Measurements from ENCODE around the gene DENND1C. TPM values are rescaled to one million over a fixed set of nuclear protein-coding genes. Genes with fewer than 3 reads are reported as not detected.
A peak's percentile ranks its signal among the peaks of the same experiment; 100 is the strongest.

DENND1C gene
- total and polyA plus RNA-seq, 9 of the 15 experiments (the other 6 are each of a cell fraction or from before 2014, with no cell fraction given) = 0.03 to 1.2 (median 0.32) TPM; not detected in 1

- TF ChIP-seq ASH1L (IDR thresholded peaks at IDR 0.05; ENCODE audit: borderline replicate concordance, low read depth, partially characterized antibody) (peak; percentile 99), GTF2B (IDR thresholded peaks at IDR 0.05; ENCODE audit: extremely low read depth, insufficient read length) (no peak), RBM15 (IDR thresholded peaks at IDR 0.05; ENCODE audit: insufficient read depth, low read length) (no peak), MAFK (IDR thresholded peaks at IDR 0.05; ENCODE audit: low read length) (no peak; the same call in 1 of the 2 replicates), POU5F1 (IDR thresholded peaks at IDR 0.05; ENCODE audit: borderline replicate concordance, low read depth, low read length, partially characterized antibody) (no peak), RBM25 (IDR thresholded peaks at IDR 0.05; ENCODE audit: low read depth, low read length, severe bottlenecking) (peak; percentile 93), ZNF174 (CRISPR knock-in tag; IDR thresholded peaks at IDR 0.05) (no peak), ETV5 (CRISPR knock-in tag; IDR thresholded peaks at IDR 0.05; ENCODE audit: low read depth) (peak; percentile 84), ZNF408 (CRISPR knock-in tag; IDR thresholded peaks at IDR 0.05; ENCODE audit: low read depth) (no peak), PRPF4 (IDR thresholded peaks at IDR 0.05; ENCODE audit: insufficient read depth, low read depth, low read length, poor library complexity, severe bottlenecking) (no peak), ZFX (CRISPR knock-in tag; IDR thresholded peaks at IDR 0.05) (peak; percentile 96), FOXO4 (CRISPR knock-in tag; IDR thresholded peaks at IDR 0.05) (no peak), SAFB (IDR thresholded peaks at IDR 0.05; ENCODE audit: borderline replicate concordance, low read depth, low read length) (no peak), ESRRB (CRISPR knock-in tag; IDR thresholded peaks at IDR 0.05; ENCODE audit: borderline replicate concordance) (no peak), ZKSCAN8 (CRISPR knock-in tag; IDR thresholded peaks at IDR 0.05) (no peak)
- TF ChIP-seq, protein P1, sequence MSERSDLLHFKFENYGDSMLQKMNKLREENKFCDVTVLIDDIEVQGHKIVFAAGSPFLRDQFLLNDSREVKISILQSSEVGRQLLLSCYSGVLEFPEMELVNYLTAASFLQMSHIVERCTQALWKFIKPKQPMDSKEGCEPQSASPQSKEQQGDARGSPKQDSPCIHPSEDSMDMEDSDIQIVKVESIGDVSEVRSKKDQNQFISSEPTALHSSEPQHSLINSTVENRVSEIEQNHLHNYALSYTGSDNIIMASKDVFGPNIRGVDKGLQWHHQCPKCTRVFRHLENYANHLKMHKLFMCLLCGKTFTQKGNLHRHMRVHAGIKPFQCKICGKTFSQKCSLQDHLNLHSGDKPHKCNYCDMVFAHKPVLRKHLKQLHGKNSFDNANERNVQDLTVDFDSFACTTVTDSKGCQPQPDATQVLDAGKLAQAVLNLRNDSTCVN (CRISPR knock-in tag; IDR thresholded peaks at IDR 0.05) = no peak
- TF ChIP-seq, protein P2, sequence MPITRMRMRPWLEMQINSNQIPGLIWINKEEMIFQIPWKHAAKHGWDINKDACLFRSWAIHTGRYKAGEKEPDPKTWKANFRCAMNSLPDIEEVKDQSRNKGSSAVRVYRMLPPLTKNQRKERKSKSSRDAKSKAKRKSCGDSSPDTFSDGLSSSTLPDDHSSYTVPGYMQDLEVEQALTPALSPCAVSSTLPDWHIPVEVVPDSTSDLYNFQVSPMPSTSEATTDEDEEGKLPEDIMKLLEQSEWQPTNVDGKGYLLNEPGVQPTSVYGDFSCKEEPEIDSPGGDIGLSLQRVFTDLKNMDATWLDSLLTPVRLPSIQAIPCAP (CRISPR knock-in tag; IDR thresholded peaks at IDR 0.05; ENCODE audit: borderline replicate concordance) = peak; percentile 73; the same call in 1 of the 2 replicates
- TF ChIP-seq, protein P3, sequence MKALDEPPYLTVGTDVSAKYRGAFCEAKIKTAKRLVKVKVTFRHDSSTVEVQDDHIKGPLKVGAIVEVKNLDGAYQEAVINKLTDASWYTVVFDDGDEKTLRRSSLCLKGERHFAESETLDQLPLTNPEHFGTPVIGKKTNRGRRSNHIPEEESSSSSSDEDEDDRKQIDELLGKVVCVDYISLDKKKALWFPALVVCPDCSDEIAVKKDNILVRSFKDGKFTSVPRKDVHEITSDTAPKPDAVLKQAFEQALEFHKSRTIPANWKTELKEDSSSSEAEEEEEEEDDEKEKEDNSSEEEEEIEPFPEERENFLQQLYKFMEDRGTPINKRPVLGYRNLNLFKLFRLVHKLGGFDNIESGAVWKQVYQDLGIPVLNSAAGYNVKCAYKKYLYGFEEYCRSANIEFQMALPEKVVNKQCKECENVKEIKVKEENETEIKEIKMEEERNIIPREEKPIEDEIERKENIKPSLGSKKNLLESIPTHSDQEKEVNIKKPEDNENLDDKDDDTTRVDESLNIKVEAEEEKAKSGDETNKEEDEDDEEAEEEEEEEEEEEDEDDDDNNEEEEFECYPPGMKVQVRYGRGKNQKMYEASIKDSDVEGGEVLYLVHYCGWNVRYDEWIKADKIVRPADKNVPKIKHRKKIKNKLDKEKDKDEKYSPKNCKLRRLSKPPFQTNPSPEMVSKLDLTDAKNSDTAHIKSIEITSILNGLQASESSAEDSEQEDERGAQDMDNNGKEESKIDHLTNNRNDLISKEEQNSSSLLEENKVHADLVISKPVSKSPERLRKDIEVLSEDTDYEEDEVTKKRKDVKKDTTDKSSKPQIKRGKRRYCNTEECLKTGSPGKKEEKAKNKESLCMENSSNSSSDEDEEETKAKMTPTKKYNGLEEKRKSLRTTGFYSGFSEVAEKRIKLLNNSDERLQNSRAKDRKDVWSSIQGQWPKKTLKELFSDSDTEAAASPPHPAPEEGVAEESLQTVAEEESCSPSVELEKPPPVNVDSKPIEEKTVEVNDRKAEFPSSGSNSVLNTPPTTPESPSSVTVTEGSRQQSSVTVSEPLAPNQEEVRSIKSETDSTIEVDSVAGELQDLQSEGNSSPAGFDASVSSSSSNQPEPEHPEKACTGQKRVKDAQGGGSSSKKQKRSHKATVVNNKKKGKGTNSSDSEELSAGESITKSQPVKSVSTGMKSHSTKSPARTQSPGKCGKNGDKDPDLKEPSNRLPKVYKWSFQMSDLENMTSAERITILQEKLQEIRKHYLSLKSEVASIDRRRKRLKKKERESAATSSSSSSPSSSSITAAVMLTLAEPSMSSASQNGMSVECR (CRISPR knock-in tag; IDR thresholded peaks at IDR 0.05) = peak; percentile 35; the same call in 1 of the 2 replicates
These were observed 56.5 kb downstream of the DENND1C start (continued) for GRCh38 chr19:6424939-6425731.

Data from K562 (cell line).